Mesenchymal stem cell (in vitro differentiated cells and primary cell): ENCODE measurements around the gene COL27A1.

Source experiments
- DNase-seq: peaks from one replicate; pipeline ENCODE4 v3.0.0-alpha.2; 2013
- H2AFZ ChIP-seq: one replicate; pipeline ENCODE4 v1.6.1; 2013; ENCODE audit warnings: low read depth, mild to moderate bottlenecking, control low read depth, inconsistent platforms, low read length, moderate library complexity
- H2AK5ac ChIP-seq: 2 replicates; pipeline ENCODE4 v1.6.1; 2013; ENCODE audit warnings: low read length, moderate library complexity, mild to moderate bottlenecking, inconsistent platforms; ENCODE audit not compliant: severe bottlenecking
- H2BK120ac ChIP-seq: one replicate; pipeline ENCODE4 v1.6.1; 2013; ENCODE audit warnings: low read depth, mild to moderate bottlenecking, inconsistent platforms, low read length, moderate library complexity
- H2BK12ac ChIP-seq, 2 experiments: one replicate each; pipeline ENCODE4 v1.6.1; 2013; ENCODE audit warnings: inconsistent platforms in 2 of 2, low read length in 2 of 2, mild to moderate bottlenecking in 2 of 2, moderate library complexity in 2 of 2, control low read depth in 1 of 2
- H2BK15ac ChIP-seq: one replicate; pipeline ENCODE4 v1.6.1; 2013; ENCODE audit warnings: mild to moderate bottlenecking, low read depth, inconsistent platforms; ENCODE audit not compliant: poor library complexity, severe bottlenecking
- H2BK5ac ChIP-seq: 2 replicates; pipeline ENCODE4 v1.6.1; 2013; ENCODE audit warnings: low read depth, mild to moderate bottlenecking, low read length, control low read depth, inconsistent platforms; ENCODE audit not compliant: poor library complexity, severe bottlenecking
- H3K14ac ChIP-seq, 2 experiments: one replicate each; pipeline ENCODE4 v1.6.1; 2013; ENCODE audit warnings: inconsistent platforms in 2 of 2, low read length in 2 of 2, control low read depth in 1 of 2, mild to moderate bottlenecking in 1 of 2, moderate library complexity in 1 of 2
- H3K18ac ChIP-seq, 2 experiments: one replicate each; pipeline ENCODE4 v1.6.1; 2013; ENCODE audit warnings: inconsistent platforms in 2 of 2, low read length in 2 of 2, control low read depth in 1 of 2, low read depth in 1 of 2, mild to moderate bottlenecking in 1 of 2
- H3K23ac ChIP-seq, 2 experiments: one replicate each; pipeline ENCODE4 v1.6.1; 2013; ENCODE audit warnings: inconsistent platforms in 2 of 2, low read length in 2 of 2, mild to moderate bottlenecking in 2 of 2, moderate library complexity in 2 of 2, control low read depth in 1 of 2
- H3K27ac ChIP-seq: 2 replicates; pipeline ENCODE4 v1.5.1; 2013; ENCODE audit warnings: mild to moderate bottlenecking, moderate library complexity, low read length, control low read depth, inconsistent platforms; ENCODE audit not compliant: poor library complexity, severe bottlenecking
- H3K27me3 ChIP-seq, 2 experiments: 2 replicates each; pipeline versions ENCODE4 v1.6.1 to v1.7.0; 2013; ENCODE audit warnings: low read length in 2 of 2, mild to moderate bottlenecking in 2 of 2, moderate library complexity in 2 of 2, control low read depth in 1 of 2, inconsistent platforms in 1 of 2; ENCODE audit not compliant: control insufficient read depth in 1 of 2, insufficient read depth in 1 of 2
- H3K36me3 ChIP-seq, 2 experiments: 2 replicates each; pipeline versions ENCODE4 v1.6.1 to v1.7.0; 2013; ENCODE audit warnings: low read length in 2 of 2, control low read depth in 1 of 2, inconsistent platforms in 1 of 2, low read depth in 1 of 2, mild to moderate bottlenecking in 1 of 2; ENCODE audit not compliant: insufficient read depth in 2 of 2, control insufficient read depth in 1 of 2
- H3K4ac ChIP-seq, 2 experiments: one replicate each; pipeline ENCODE4 v1.6.1; 2013; ENCODE audit warnings: inconsistent platforms in 2 of 2, low read length in 2 of 2, mild to moderate bottlenecking in 2 of 2, moderate library complexity in 2 of 2, control low read depth in 1 of 2, low read depth in 1 of 2
- H3K4me1 ChIP-seq: 2 replicates; pipeline ENCODE4 v1.6.1; 2013; ENCODE audit warnings: low read depth, low read length, control low read depth; ENCODE audit not compliant: control insufficient read depth, insufficient read depth
- H3K4me2 ChIP-seq: 2 replicates; pipeline ENCODE4 v1.6.1; 2013; ENCODE audit warnings: low read length, mild to moderate bottlenecking, inconsistent platforms; ENCODE audit not compliant: poor library complexity, severe bottlenecking
- H3K4me3 ChIP-seq, 2 experiments: 2 replicates each; pipeline versions ENCODE4 v1.5.1 to v1.7.0; 2013; ENCODE audit warnings: low read length in 2 of 2, mild to moderate bottlenecking in 2 of 2, control low read depth in 1 of 2, low read depth in 1 of 2; ENCODE audit not compliant: insufficient read depth in 1 of 2
- H3K79me1 ChIP-seq: replicated peaks from 2 replicates; pipeline ENCODE4 v1.6.1; 2013; ENCODE audit warnings: mild to moderate bottlenecking, control low read depth, low read length, inconsistent platforms; ENCODE audit not compliant: poor library complexity, severe bottlenecking
- H3K9ac ChIP-seq: 2 replicates; pipeline ENCODE4 v1.7.0; 2013; ENCODE audit warnings: mild to moderate bottlenecking, low read length, moderate library complexity
- H3K9me3 ChIP-seq: 2 replicates; pipeline ENCODE4 v1.7.0; 2013; ENCODE audit warnings: mild to moderate bottlenecking, low read length; ENCODE audit not compliant: control insufficient read depth
- H4K8ac ChIP-seq: one replicate; pipeline ENCODE4 v1.6.1; 2013; ENCODE audit warnings: inconsistent platforms, mild to moderate bottlenecking, low read length, moderate library complexity
- H4K91ac ChIP-seq: one replicate; pipeline ENCODE4 v1.6.1; 2013; ENCODE audit warnings: mild to moderate bottlenecking, low read length, inconsistent platforms
- WGBS: methylation state at CpG from one replicate; pipeline ENCODE4 v1.1.7; 2013; ENCODE audit warnings: mixed read lengths; 5-methylcytosine and 5-hydroxymethylcytosine counted together

COL27A1 gene

GRCh38 chr9:114200721-114201300, 45.5 kb downstream of the COL27A1 start:
- peak; percentile 48 for DNase-seq
- H3K27ac ChIP-seq: no peak overlapping the region
- no peak overlapping the region for H2BK12ac ChIP-seq
- H3K36me3 ChIP-seq: peaks cover 5 to 84% of the 10 kb centered on the region in 2 experiments
- 88% methylated on average over 17 of the region's 17 CpGs for WGBS
- H3K4me3 ChIP-seq: no peak overlapping the region
- no peak overlapping the region for H4K91ac ChIP-seq
- no peak overlapping the region for H3K9ac ChIP-seq
- H3K4me1 ChIP-seq: no peaks in the 10 kb centered on the region
- no peak overlapping the region for H2BK120ac ChIP-seq
- H3K18ac ChIP-seq: no peak overlapping the region
- no peak overlapping the region for H3K4ac ChIP-seq
- H2BK5ac ChIP-seq: no peak overlapping the region
- no peak overlapping the region for H2BK15ac ChIP-seq
- H3K14ac ChIP-seq: no peak overlapping the region
- H3K27me3 ChIP-seq: no peaks in the 10 kb centered on the region
- no peaks in the 10 kb centered on the region for H3K9me3 ChIP-seq
- no peak overlapping the region for H3K23ac ChIP-seq
- H3K79me1 ChIP-seq: peaks cover 6% of the 10 kb centered on the region
- no peak overlapping the region for H3K4me2 ChIP-seq
- no peak overlapping the region for H2AK5ac ChIP-seq
- no peak overlapping the region for H4K8ac ChIP-seq
- no peak overlapping the region for H2AFZ ChIP-seq

- H2AFZ ChIP-seq: no peak overlapping the region
- H2BK15ac ChIP-seq: no peak overlapping the region
- no peak overlapping the region for H2BK12ac ChIP-seq
- no peak overlapping the region for H3K23ac ChIP-seq
- H3K4me1 ChIP-seq: peaks cover 12% of the 10 kb centered on the region
- H3K9me3 ChIP-seq: no peaks in the 10 kb centered on the region
- peaks cover 3 to 84% of the 10 kb centered on the region in 2 experiments for H3K36me3 ChIP-seq
- no peak overlapping the region for H3K14ac ChIP-seq
- H2BK120ac ChIP-seq: no peak overlapping the region
- peak overlapping the region; percentile 43 for H4K91ac ChIP-seq
- WGBS: 97% methylated on average over 6 of the region's 6 CpGs
- H2AK5ac ChIP-seq: no peak overlapping the region
- H3K27me3 ChIP-seq: no peaks in the 10 kb centered on the region
- H3K4me2 ChIP-seq: no peak overlapping the region
- no peak overlapping the region for H3K27ac ChIP-seq
- H3K4me3 ChIP-seq: no peak overlapping the region
- H4K8ac ChIP-seq: no peak overlapping the region
- no peak for DNase-seq
- no peak overlapping the region for H2BK5ac ChIP-seq
- no peak overlapping the region for H3K9ac ChIP-seq
- no peak overlapping the region for H3K4ac ChIP-seq
- H3K79me1 ChIP-seq: peaks cover 3% of the 10 kb centered on the region
- no peak overlapping the region for H3K18ac ChIP-seq
Observed at GRCh38 chr9:114202396-114202795, 47.1 kb downstream of the COL27A1 start.

GRCh38 chr9:114202849-114203248, 47.5 kb downstream of the COL27A1 start:
- no peak overlapping the region for H2AK5ac ChIP-seq
- H3K4ac ChIP-seq: no peak overlapping the region
- no peak overlapping the region for H2BK15ac ChIP-seq
- H3K4me1 ChIP-seq: peaks cover 16% of the 10 kb centered on the region
- H3K18ac ChIP-seq: no peak overlapping the region
- H3K23ac ChIP-seq: no peak overlapping the region
- peaks cover 3% of the 10 kb centered on the region for H3K79me1 ChIP-seq
- no peak overlapping the region for H2BK120ac ChIP-seq
- H3K14ac ChIP-seq: no peak overlapping the region
- no peak overlapping the region for H2BK5ac ChIP-seq
- H3K4me3 ChIP-seq: no peak overlapping the region
- WGBS: 94% methylated on average over 4 of the region's 4 CpGs
- no peak overlapping the region for H2AFZ ChIP-seq
- H3K9ac ChIP-seq: no peak overlapping the region
- no peak overlapping the region for H3K27ac ChIP-seq
- no peaks in the 10 kb centered on the region for H3K9me3 ChIP-seq
- H2BK12ac ChIP-seq: no peak overlapping the region
- H3K27me3 ChIP-seq: no peaks in the 10 kb centered on the region
- no peak overlapping the region for H3K4me2 ChIP-seq
- peaks cover 3 to 80% of the 10 kb centered on the region in 2 experiments for H3K36me3 ChIP-seq
- no peak for DNase-seq
- H4K8ac ChIP-seq: no peak overlapping the region
- H4K91ac ChIP-seq: peak overlapping the region; percentile 43

- WGBS: 86% methylated on average over 10 of the region's 11 CpGs
- H3K27me3 ChIP-seq: no peaks in the 10 kb centered on the region
- H3K36me3 ChIP-seq: peaks cover 3 to 75% of the 10 kb centered on the region in 2 experiments
Observed at GRCh38 chr9:114203410-114204140, 48.2 kb downstream of the COL27A1 start.

More at GRCh38 chr9:114203410-114204140, 48.2 kb downstream of the COL27A1 start:
- Histone ChIP-seq H3K9ac (no peak overlapping the region), H2BK12ac (no peak overlapping the region), H3K27ac (no peak overlapping the region), H3K4ac (no peak overlapping the region), H3K4me1 (peaks cover 16% of the 10 kb centered on the region), H2BK120ac (no peak overlapping the region), H4K91ac (no peak overlapping the region), H2AK5ac (no peak overlapping the region), H3K79me1 (peaks cover 3% of the 10 kb centered on the region), H3K18ac (no peak overlapping the region), H3K23ac (no peak overlapping the region), H3K4me3 (no peak overlapping the region), H3K4me2 (no peak overlapping the region), H2AFZ (no peak overlapping the region), H2BK5ac (no peak overlapping the region), H2BK15ac (no peak overlapping the region), H4K8ac (no peak overlapping the region), H3K14ac (no peak overlapping the region), H3K9me3 (no peaks in the 10 kb centered on the region)
- DNase-seq: peak; percentile 58
